Measurements from ENCODE around the gene CTSD. TPM values are rescaled to one million over a fixed set of nuclear protein-coding genes. Genes with fewer than 3 reads are reported as not detected.
A peak's percentile ranks its signal among the peaks of the same experiment; 100 is the strongest.

Gene CTSD
- total RNA-seq, 2 donors from 2014 or later = 427 to 1,049 TPM

DNA sequence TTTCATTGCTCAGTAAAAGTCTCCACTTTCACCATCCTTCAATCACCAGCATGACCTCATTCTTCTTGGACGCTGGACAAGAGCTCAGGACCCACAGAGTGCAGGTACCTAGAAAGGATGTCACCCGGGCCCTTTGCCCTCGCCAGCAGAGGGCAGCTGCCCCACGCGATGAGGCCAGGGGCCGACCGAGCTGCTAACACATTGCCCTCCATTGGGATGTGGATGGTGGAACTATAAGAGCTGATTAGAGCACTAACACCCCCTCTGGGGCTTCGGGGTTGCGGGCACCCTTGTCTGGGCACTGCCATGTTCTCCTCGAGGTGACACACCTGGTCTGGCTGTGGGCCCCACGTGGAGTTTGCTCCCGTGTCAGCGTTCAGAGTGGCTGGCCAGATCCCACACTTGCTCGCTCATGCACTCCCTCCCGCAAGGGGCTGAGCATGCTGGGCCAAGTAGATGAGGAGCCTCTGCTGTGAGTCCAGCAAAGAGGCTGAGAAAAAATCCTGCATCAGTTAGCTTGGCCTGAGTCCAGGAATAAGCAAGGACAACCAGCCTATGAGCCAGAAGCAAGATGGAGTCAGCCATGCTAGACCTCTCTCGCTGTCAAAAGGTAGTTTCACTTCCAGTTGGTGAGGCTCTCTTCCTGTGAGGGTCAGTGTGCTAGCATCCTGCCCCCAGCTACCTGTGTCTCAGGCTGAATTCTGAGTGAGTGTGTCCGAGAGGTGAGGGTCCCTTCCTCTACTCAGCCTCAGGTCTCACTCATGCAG, 56.9 kb downstream of the CTSD start:
- H3K4me3 ChIP-seq = no peak overlapping the region

GRCh38 chr11:1705126-1706052, 58.3 kb downstream of the CTSD start:
- no peak for DNase-seq (ENCODE audit: low spot score)
- no peak for ATAC-seq (ENCODE audit: insufficient number of reproducible peaks, low FRiP score, low read depth)
- TF ChIP-seq, protein P1, sequence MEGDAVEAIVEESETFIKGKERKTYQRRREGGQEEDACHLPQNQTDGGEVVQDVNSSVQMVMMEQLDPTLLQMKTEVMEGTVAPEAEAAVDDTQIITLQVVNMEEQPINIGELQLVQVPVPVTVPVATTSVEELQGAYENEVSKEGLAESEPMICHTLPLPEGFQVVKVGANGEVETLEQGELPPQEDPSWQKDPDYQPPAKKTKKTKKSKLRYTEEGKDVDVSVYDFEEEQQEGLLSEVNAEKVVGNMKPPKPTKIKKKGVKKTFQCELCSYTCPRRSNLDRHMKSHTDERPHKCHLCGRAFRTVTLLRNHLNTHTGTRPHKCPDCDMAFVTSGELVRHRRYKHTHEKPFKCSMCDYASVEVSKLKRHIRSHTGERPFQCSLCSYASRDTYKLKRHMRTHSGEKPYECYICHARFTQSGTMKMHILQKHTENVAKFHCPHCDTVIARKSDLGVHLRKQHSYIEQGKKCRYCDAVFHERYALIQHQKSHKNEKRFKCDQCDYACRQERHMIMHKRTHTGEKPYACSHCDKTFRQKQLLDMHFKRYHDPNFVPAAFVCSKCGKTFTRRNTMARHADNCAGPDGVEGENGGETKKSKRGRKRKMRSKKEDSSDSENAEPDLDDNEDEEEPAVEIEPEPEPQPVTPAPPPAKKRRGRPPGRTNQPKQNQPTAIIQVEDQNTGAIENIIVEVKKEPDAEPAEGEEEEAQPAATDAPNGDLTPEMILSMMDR (IDR thresholded peaks at IDR 0.05) = no peak
- Histone ChIP-seq H3K36me3 (no peaks in the 10 kb centered on the region), H3K27me3 (replicated peaks; ENCODE audit: insufficient read depth) (no peaks in the 10 kb centered on the region), H3K27ac (no peak overlapping the region), H3K4me3 (peak overlapping the region; percentile 39), H3K4me1 (ENCODE audit: control insufficient read depth in 1 of 2, low read depth in 2 of 2) (peaks cover 0 to 11% of the 10 kb centered on the region in 2 donors), H3K9me3 (no peaks in the 10 kb centered on the region)

More for the DNA sequence above, 56.9 kb downstream of the CTSD start:
- DNase-seq (ENCODE audit: low spot score) (no peak), ATAC-seq (ENCODE audit: insufficient number of reproducible peaks, low FRiP score, low read depth) (no peak)
- H3K36me3 ChIP-seq = no peaks in the 10 kb centered on the region
- H3K27me3 ChIP-seq (replicated peaks; ENCODE audit: insufficient read depth) = no peaks in the 10 kb centered on the region
- no peaks in the 10 kb centered on the region for H3K9me3 ChIP-seq
- TF ChIP-seq, protein P1 (IDR thresholded peaks at IDR 0.05) = no peak
- H3K4me1 ChIP-seq (ENCODE audit: control insufficient read depth in 1 of 2, low read depth in 2 of 2) = peaks cover 0 to 11% of the 10 kb centered on the region in 2 donors
- no peak overlapping the region for H3K27ac ChIP-seq

DNA sequence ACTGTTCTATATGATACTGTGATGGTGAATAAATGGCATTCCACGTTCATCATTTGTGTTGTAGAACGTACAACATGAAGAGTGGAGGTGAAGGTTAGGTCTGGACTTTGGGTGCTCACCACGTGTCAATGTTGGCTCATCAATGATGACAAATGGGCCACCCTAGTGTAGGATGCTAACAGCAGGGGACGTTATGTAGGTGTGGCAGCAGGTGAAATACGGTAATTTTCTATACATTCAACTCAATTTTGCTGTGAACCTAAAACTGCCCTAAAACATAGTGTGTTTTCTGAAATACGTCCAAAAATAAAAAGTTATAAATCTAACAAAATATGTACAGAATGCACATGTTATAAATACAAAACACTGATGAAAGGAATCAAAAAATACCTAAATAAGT, 60.6 kb downstream of the CTSD start:
- H3K27ac ChIP-seq = no peak overlapping the region
- TF ChIP-seq, protein P1 (IDR thresholded peaks at IDR 0.05) = no peak
- no peaks in the 10 kb centered on the region for H3K9me3 ChIP-seq
- H3K27me3 ChIP-seq (replicated peaks; ENCODE audit: insufficient read depth) = no peaks in the 10 kb centered on the region
- DNase-seq (ENCODE audit: low spot score) = no peak
- ATAC-seq (ENCODE audit: insufficient number of reproducible peaks, low FRiP score, low read depth) = no peak
- peaks cover 0 to 11% of the 10 kb centered on the region in 2 donors for H3K4me1 ChIP-seq (ENCODE audit: control insufficient read depth in 1 of 2, low read depth in 2 of 2)
- H3K4me3 ChIP-seq = no peak overlapping the region
- H3K36me3 ChIP-seq = no peaks in the 10 kb centered on the region

Other genes starting within 250 kb of the CTSD start
- gene DUSP8, start 191.7 kb downstream of the CTSD start, total RNA-seq = 1 to 10 TPM; 3.7 to 7.6 TPM
- gene KRTAP5-1, start 178.6 kb downstream of the CTSD start, total RNA-seq = not detected
- not detected for gene KRTAP5-2, start 165.6 kb downstream of the CTSD start, total RNA-seq
- not detected for gene KRTAP5-3, start 155.5 kb downstream of the CTSD start, total RNA-seq
- gene KRTAP5-4, start 141.8 kb downstream of the CTSD start, total RNA-seq = not detected
- gene KRTAP5-5, start 134.2 kb downstream of the CTSD start, total RNA-seq = not detected
- not detected for gene KRTAP5-6, start 66.7 kb downstream of the CTSD start, total RNA-seq
- 10 to 100 TPM; 27.2 to 28.6 TPM for gene IFITM10, start 13.3 kb downstream of the CTSD start, total RNA-seq
- 1 to 10 TPM; 3.4 to 3.6 TPM for gene SYT8, start 71.1 kb upstream of the CTSD start, total RNA-seq
- not detected for gene TNNI2, start 75.1 kb upstream of the CTSD start, total RNA-seq
- gene LSP1, start 89.2 kb upstream of the CTSD start, total RNA-seq = 10 to 100 TPM; 23.6 to 40.5 TPM
- gene PRR33, start 128.0 kb upstream of the CTSD start, total RNA-seq = under 1 TPM in 1 of 2 donors, not detected in 1; 0.41 TPM
- 1 to 10 TPM; 8.3 to 9.7 TPM for gene TNNT3, start 155.8 kb upstream of the CTSD start, total RNA-seq
- gene MRPL23, start 183.4 kb upstream of the CTSD start, total RNA-seq = 100 to 1,000 TPM in 1 of 2 donors, 10 to 100 TPM in 1; 59.8 to 136 TPM
- gene H19, start 233.9 kb upstream of the CTSD start, total RNA-seq = 10 to 100 TPM; 85.4 to 85.8 TPM